Measurements from ENCODE around the gene TMEM225B. TPM values are rescaled to one million over a fixed set of nuclear protein-coding genes. Genes with fewer than 3 reads are reported as not detected.

TMEM225B gene
- total RNA-seq, 1 donor from 2014 or later = 0.30 TPM

DNA sequence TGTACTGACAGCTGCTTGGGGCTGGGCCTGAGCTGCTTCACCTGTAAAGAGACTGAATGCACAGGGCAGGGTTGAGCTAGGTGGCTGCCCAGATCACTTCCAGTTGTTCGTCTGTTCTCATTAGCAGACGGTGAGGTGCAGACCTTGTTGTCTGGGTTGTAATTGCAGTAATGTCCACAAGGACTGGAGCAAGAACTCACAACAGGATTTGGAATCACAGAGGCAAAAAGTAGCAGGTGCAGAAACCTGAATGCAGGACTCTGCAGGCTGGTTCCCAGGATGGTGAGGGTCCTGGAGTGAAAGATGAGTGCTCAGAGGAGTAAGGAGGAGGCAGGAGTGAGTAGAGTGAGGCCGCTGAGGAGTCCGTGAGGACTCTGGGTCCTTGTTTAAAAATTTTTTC lies 27.9 kb downstream of the TMEM225B start:
- Histone ChIP-seq H3K36me3 (peaks cover 100% of the 10 kb centered on the region), H3K9me3 (no peaks in the 10 kb centered on the region), H3K27me3 (ENCODE audit: low read depth) (no peaks in the 10 kb centered on the region), H3K27ac (no peak overlapping the region), H3K4me3 (no peak overlapping the region), H3K4me1 (no peaks in the 10 kb centered on the region)
- no peak for TF ChIP-seq CTCF (IDR thresholded peaks at IDR 0.05)
- DNase-seq (no peak), ATAC-seq (no peak)
- intact Hi-C loops (cut with DNase I) = no loop called here

DNA sequence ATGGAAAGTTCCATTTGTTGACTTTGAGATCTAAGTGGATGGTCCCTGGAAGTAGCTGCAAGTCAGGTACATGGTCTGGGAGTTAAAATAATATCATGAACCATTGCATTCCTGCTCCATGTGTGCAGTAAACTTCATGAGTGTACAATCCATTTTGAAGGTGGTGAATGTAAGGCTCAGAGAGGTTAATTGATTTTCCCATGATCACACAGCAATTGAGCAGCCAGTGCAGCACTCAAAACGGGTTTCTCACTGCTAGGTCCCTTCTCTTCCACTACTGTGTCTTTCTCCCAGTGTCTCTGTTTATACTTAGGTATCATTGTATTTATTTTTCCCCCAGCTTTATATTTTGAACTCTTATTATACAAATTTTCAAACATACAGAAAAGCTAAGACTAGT lies 28.6 kb downstream of the TMEM225B start:
- Histone ChIP-seq H3K36me3 (peaks cover 99% of the 10 kb centered on the region), H3K27me3 (ENCODE audit: low read depth) (no peaks in the 10 kb centered on the region), H3K4me1 (no peaks in the 10 kb centered on the region), H3K4me3 (no peak overlapping the region), H3K9me3 (no peaks in the 10 kb centered on the region), H3K27ac (no peak overlapping the region)
- no peak for DNase-seq
- no peak for ATAC-seq
- intact Hi-C loops (cut with DNase I) = no loop called here
- TF ChIP-seq CTCF (IDR thresholded peaks at IDR 0.05) = no peak

GRCh38 chr7:99627513-99627912 lies 29.4 kb downstream of the TMEM225B start:
- intact Hi-C loops (cut with DNase I) = no loop called here
- Histone ChIP-seq H3K36me3 (peaks cover 99% of the 10 kb centered on the region), H3K27ac (no peak overlapping the region), H3K4me3 (no peak overlapping the region), H3K27me3 (ENCODE audit: low read depth) (no peaks in the 10 kb centered on the region), H3K9me3 (no peaks in the 10 kb centered on the region), H3K4me1 (peaks cover 3% of the 10 kb centered on the region)
- ATAC-seq (no peak), DNase-seq (no peak)
- no peak for TF ChIP-seq CTCF (IDR thresholded peaks at IDR 0.05)

DNA sequence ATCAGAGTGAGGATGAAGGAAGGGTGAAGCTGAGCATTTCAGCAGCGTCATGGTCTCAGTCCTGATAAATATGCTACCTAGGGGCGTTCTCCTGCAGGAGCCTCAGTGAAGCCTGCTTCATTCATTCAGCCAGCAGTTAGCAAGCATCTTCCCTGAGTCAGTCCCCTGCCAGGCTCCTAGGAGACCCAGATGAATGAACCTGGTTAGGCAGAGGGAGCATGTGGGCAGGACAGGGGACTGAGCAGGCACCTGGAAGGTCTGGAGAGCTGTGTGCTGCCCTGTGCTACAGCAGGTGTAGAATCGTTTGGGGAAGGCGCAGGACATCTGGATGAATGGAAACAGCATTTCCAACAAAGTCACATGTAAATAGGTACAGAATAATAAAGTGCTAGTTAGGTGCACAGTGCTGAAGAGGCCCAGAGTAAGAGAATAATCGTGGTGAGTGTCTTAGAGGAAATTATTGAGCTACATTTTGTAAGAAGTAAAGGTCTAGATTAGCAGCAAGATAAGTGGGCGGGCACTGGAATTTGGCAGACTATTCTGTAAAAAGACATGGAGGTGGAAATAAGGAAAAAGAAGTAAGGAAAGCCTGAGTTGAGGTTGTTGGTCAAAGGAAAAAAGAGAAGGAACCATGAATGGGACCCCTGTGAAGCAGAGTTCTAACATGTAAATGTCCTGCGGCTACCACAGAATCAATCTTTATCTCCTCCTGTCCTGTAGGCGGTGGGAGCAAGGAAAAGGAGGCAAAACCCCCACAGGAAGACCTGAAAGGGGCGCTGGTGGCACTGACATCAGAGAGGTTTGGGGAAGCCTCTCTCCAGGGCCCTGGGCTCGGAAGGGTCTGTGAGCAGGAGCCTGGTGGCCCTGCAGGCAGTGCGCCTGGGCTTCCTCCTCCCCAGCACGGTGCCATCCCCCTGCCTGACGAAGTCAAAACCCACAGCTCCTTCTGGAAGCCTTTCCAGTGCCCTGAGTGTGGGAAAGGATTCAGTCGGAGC lies 30.7 kb downstream of the TMEM225B start:
- ATAC-seq = no peak
- Histone ChIP-seq H3K4me1 (peaks cover 3% of the 10 kb centered on the region), H3K4me3 (no peak overlapping the region), H3K27me3 (ENCODE audit: low read depth) (no peaks in the 10 kb centered on the region), H3K36me3 (peaks cover 93% of the 10 kb centered on the region), H3K27ac (no peak overlapping the region), H3K9me3 (no peaks in the 10 kb centered on the region)
- intact Hi-C loops (cut with DNase I) = no loop called here
- DNase-seq = no peak
- no peak for TF ChIP-seq CTCF (IDR thresholded peaks at IDR 0.05)

DNA sequence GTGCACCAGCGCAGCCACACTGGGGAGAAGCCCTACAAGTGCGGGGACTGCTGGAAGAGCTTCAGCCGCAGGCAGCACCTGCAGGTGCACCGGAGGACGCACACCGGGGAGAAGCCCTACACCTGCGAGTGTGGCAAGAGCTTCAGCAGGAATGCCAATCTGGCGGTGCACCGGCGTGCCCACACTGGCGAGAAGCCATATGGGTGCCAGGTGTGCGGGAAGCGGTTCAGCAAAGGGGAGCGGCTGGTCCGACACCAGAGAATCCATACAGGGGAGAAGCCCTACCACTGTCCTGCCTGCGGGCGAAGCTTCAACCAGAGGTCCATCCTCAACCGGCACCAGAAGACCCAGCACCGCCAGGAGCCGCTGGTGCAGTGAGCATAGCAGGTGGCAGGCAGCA lies 31.6 kb downstream of the TMEM225B start:
- peak in 1 of 2 donors; percentile 17 for ATAC-seq
- TF ChIP-seq CTCF (IDR thresholded peaks at IDR 0.05) = no peak
- DNase-seq = no peak
- Histone ChIP-seq H3K27me3 (ENCODE audit: low read depth) (no peaks in the 10 kb centered on the region), H3K4me3 (no peak overlapping the region), H3K4me1 (peaks cover 3% of the 10 kb centered on the region), H3K27ac (no peak overlapping the region), H3K36me3 (peaks cover 93% of the 10 kb centered on the region), H3K9me3 (no peaks in the 10 kb centered on the region)
- intact Hi-C loops (cut with DNase I) = no loop called here

Data from lower lobe of right lung (tissue), 2 donors.